Endothelial cell of umbilical vein (primary cell): ENCODE results near the gene OR13F1. TPM values are rescaled to one million over a fixed set of nuclear protein-coding genes. Genes with fewer than 3 reads are reported as not detected.

Experiments used
- BruUV-seq: library from RNA; stranded (reverse); fragments of 400-500 nt; replicated peaks from 2 replicates; lab custom pipeline; 2021; lab: Mats Ljungman, UMichigan
- CTCF ChIA-PET: fragments of 300-600, 350-600 bp; sonication (Branson Sonifier 250); formaldehyde crosslinking; loops from one replicate; lab custom pipeline; 2021; ENCODE audit warnings: antibody characterized with exemption, inconsistent platforms; lab: Charles Lee
- POLR2A ChIA-PET: fragments of 300-600, 350-600 bp; sonication (Branson Sonifier 250); formaldehyde crosslinking; loops from one replicate; lab custom pipeline; 2021; ENCODE audit warnings: antibody characterized with exemption, inconsistent platforms; lab: Charles Lee
- DNase-seq: peaks from one replicate; pipeline ENCODE4 v3.0.0-alpha.2; 2011; ENCODE audit warnings: low read depth, low spot score
- FAIRE-seq: peaks from 2 replicates; lab custom pipeline; 2011; peaks lifted over from hg19 to GRCh38; lab: Jason Lieb, UNC
- H2AFZ ChIP-seq: 2 replicates; pipeline ENCODE4 v1.6.0; 2012; ENCODE audit warnings: low read depth, low read length, control low read depth, inconsistent platforms
- H3K27ac ChIP-seq: 2 replicates; pipeline ENCODE4 v1.5.1; 2011; ENCODE audit warnings: low read depth, mild to moderate bottlenecking, control low read depth, low read length, moderate library complexity; ENCODE audit not compliant: insufficient read depth
- H3K27me3 ChIP-seq, 2 experiments: 2 replicates each; pipeline versions ENCODE4 v1.6.0 to v1.6.1; 2011; ENCODE audit warnings: low read length in 2 of 2, mixed read lengths in 1 of 2; ENCODE audit not compliant: control insufficient read depth in 2 of 2, insufficient read depth in 2 of 2
- H3K36me3 ChIP-seq, 2 experiments: 2 replicates in 1 of 2; 3 replicates in 1 of 2; pipeline ENCODE4 v1.5.1; 2011; ENCODE audit warnings: low read length in 2 of 2, mild to moderate bottlenecking in 1 of 2, moderate library complexity in 1 of 2; ENCODE audit not compliant: control insufficient read depth in 2 of 2, insufficient read depth in 2 of 2; ENCODE audit errors: extremely low read depth in 1 of 2
- H3K4me1 ChIP-seq: 3 replicates; pipeline ENCODE4 v1.5.1; 2011; ENCODE audit warnings: mild to moderate bottlenecking, low read length; ENCODE audit not compliant: control insufficient read depth, insufficient read depth; ENCODE audit errors: extremely low read depth
- H3K4me2 ChIP-seq: 2 replicates; pipeline ENCODE4 v1.6.1; 2011; ENCODE audit warnings: low read length, control low read depth, mixed read lengths; ENCODE audit not compliant: insufficient read depth
- H3K4me3 ChIP-seq, 3 experiments: fragments of 200-600 bp in 1 of 3; sonication (generic), shearing (Covaris generic) in 1 of 3; replicated peaks in 1 of 3; 2 replicates each; pipeline ENCODE4 v1.5.1; 2011 to 2016; ENCODE audit warnings: control low read depth in 3 of 3, low read length in 3 of 3, mild to moderate bottlenecking in 2 of 3, inconsistent platforms in 1 of 3, low read depth in 1 of 3, moderate library complexity in 1 of 3; ENCODE audit not compliant: insufficient read depth in 1 of 3
- H3K79me2 ChIP-seq: 2 replicates; pipeline ENCODE4 v1.6.0; 2012; ENCODE audit warnings: low read length, inconsistent platforms; ENCODE audit not compliant: control insufficient read depth, insufficient read depth
- H3K9ac ChIP-seq: replicated peaks from 2 replicates; pipeline ENCODE3; 2011; ENCODE audit warnings: low read length, control low read depth; ENCODE audit not compliant: insufficient read depth; ENCODE audit errors: extremely low read depth
- H3K9me1 ChIP-seq: replicated peaks from 3 replicates; pipeline ENCODE4 v1.6.0; 2011; ENCODE audit warnings: mild to moderate bottlenecking, low read length; ENCODE audit not compliant: control insufficient read depth, insufficient read depth; ENCODE audit errors: extremely low read depth
- H3K9me3 ChIP-seq: replicated peaks from 2 replicates; pipeline ENCODE4 v1.5.1; 2012; ENCODE audit warnings: low read length, inconsistent platforms; ENCODE audit not compliant: control insufficient read depth, insufficient read depth
- H4K20me1 ChIP-seq: replicated peaks from 2 replicates; pipeline ENCODE3; 2011; ENCODE audit warnings: mild to moderate bottlenecking, low read length; ENCODE audit not compliant: control insufficient read depth, insufficient read depth; ENCODE audit errors: extremely low read depth
- CTCF ChIP-seq, 2 donors: IDR thresholded peaks; 1 replicate in 1 of 2; 2 replicates in 1 of 2; pipeline ENCODE4 v1.5.1; 2011; ENCODE audit warnings: low read length in 2 of 2, mild to moderate bottlenecking in 2 of 2, moderate library complexity in 2 of 2, control low read depth in 1 of 2, inconsistent platforms in 1 of 2, low read depth in 1 of 2; ENCODE audit not compliant: insufficient read depth in 1 of 2; ENCODE audit errors: extremely low read depth in 1 of 2
- EZH2 ChIP-seq: IDR thresholded peaks from 2 replicates; pipeline ENCODE4 v1.6.1; 2012; ENCODE audit warnings: borderline replicate concordance, low read depth, mild to moderate bottlenecking, moderate library complexity, low read length, inconsistent platforms; ENCODE audit not compliant: severe bottlenecking
- FOS ChIP-seq: IDR thresholded peaks from 2 replicates; pipeline ENCODE4 v1.6.1; 2011; ENCODE audit warnings: mild to moderate bottlenecking, low read length, moderate library complexity, borderline replicate concordance; ENCODE audit not compliant: insufficient read depth
- GATA2 ChIP-seq: IDR thresholded peaks from 2 replicates; pipeline ENCODE4 v1.7.0; 2011; ENCODE audit warnings: low read depth, mild to moderate bottlenecking, moderate library complexity, mixed read lengths, low read length; ENCODE audit not compliant: insufficient read length, insufficient read depth
- JUN ChIP-seq: IDR thresholded peaks from 2 replicates; pipeline ENCODE4 v1.6.1; 2011; ENCODE audit warnings: borderline replicate concordance, low read depth; ENCODE audit not compliant: insufficient read length, insufficient read depth
- MAX ChIP-seq: IDR thresholded peaks from 2 replicates; pipeline ENCODE4 v1.6.1; 2011; ENCODE audit not compliant: insufficient read depth, insufficient read length
- MYC ChIP-seq: IDR thresholded peaks from one replicate; pipeline ENCODE4 v1.6.1; 2011; ENCODE audit warnings: mild to moderate bottlenecking, low read depth, low read length
- POLR2A ChIP-seq: IDR thresholded peaks from 2 replicates; pipeline ENCODE4 v1.6.1; 2012; ENCODE audit warnings: low read depth, mild to moderate bottlenecking, control low read depth, low read length
- POLR2AphosphoS5 ChIP-seq: IDR thresholded peaks from 2 replicates; pipeline ENCODE4 v1.6.1; 2012; ENCODE audit warnings: low read depth, mild to moderate bottlenecking, control low read depth, low read length, moderate library complexity; ENCODE audit not compliant: insufficient read depth
- dilution Hi-C: fragments of 300-500 bp; cut with MboI; formaldehyde crosslinking; loops from one replicate; pipeline ENCODE4 v1.15.0; 2019; ENCODE audit warnings: low sequenced_read_pairs; ENCODE audit not compliant: extremely low pct_ligation_motif_present
- intact Hi-C: fragments of 100-400 bp; cut with micrococcal nuclease; formaldehyde crosslinking; loops from one replicate; pipeline ENCODE4 v1.10.0; 2022
- polyA plus RNA-seq, 4 experiments: library from polyadenylated mRNA; depleted of rRNA in 3 of 4; stranded (reverse) in 3 of 4; unstranded in 1 of 4; fragments of >200 nt; gene quantifications; 2 replicates each; pipeline versions ENCODE4 v1.2.1 to v1.2.3, GENCODE V29; 2011 to 2012; ENCODE audit warnings: missing spikeins in 1 of 4
- total RNA-seq: library from RNA; stranded (reverse); gene quantifications from 2 replicates; pipeline ENCODE4 v1.2.3, GENCODE V29; 2021

The OR13F1 gene
- total and polyA plus RNA-seq, 2 donors (not counting 3 experiments of a cell fraction or from before 2014, with no cell fraction given) = not detected

GRCh38 chr9:104536756-104537155 lies 32.7 kb downstream of the OR13F1 start, which contains the start of gene OR13C3:
Gene OR13C3 (minus strand): TSS chr9:104536856. CDS start chr9:104536723, 133 bp downstream.
- intact Hi-C loops (no loop called here), dilution Hi-C loops (no loop called here)
- no TSS peak for BruUV-seq
- no peak for TF ChIP-seq GATA2
- TF ChIP-seq MYC = no peak
- no peak for TF ChIP-seq MAX
- no peak for TF ChIP-seq CTCF (IDR thresholded peaks at IDR 0.05; ENCODE audit: extremely low read depth in 1 of 2, insufficient read depth in 1 of 2, low read depth in 1 of 2, low read length in 2 of 2)
- no peak for TF ChIP-seq POLR2AphosphoS5
- no peak for TF ChIP-seq EZH2
- no peak for TF ChIP-seq JUN
- TF ChIP-seq POLR2A = no peak
- TF ChIP-seq FOS = no peak
- H3K79me2 ChIP-seq = no peaks in the 10 kb centered on the region
- no peaks in the 10 kb centered on the region for H3K9me1 ChIP-seq
- no peaks in the 10 kb centered on the region for H3K9me3 ChIP-seq
- no peaks in the 10 kb centered on the region for H3K36me3 ChIP-seq
- H3K4me3 ChIP-seq = no peak within 1 kb of the TSS
- ChIA-PET POLR2A (no interaction called here), CTCF (no interaction called here)
- H4K20me1 ChIP-seq = no peaks in the 10 kb centered on the region
- no peak within 1 kb of the TSS for H3K4me2 ChIP-seq
- H3K27ac ChIP-seq = no peak within 1 kb of the TSS
- H2AFZ ChIP-seq = no peak within 1 kb of the TSS
- DNase-seq (no peak), FAIRE-seq (no peak)
- H3K9ac ChIP-seq = no peak within 1 kb of the TSS
- no peaks in the 10 kb centered on the region for H3K27me3 ChIP-seq
- H3K4me1 ChIP-seq = no peaks in the 10 kb centered on the region
